GM19452 (cell line): ENCODE results near the gene NDUFS8.

Experiments
- ATAC-seq: cut with Tn5 transposase; IDR thresholded peaks from one replicate; pipeline ENCODE4 v1.9.1; 2021; ENCODE audit not compliant: unreplicated experiment

Gene NDUFS8

DNA sequence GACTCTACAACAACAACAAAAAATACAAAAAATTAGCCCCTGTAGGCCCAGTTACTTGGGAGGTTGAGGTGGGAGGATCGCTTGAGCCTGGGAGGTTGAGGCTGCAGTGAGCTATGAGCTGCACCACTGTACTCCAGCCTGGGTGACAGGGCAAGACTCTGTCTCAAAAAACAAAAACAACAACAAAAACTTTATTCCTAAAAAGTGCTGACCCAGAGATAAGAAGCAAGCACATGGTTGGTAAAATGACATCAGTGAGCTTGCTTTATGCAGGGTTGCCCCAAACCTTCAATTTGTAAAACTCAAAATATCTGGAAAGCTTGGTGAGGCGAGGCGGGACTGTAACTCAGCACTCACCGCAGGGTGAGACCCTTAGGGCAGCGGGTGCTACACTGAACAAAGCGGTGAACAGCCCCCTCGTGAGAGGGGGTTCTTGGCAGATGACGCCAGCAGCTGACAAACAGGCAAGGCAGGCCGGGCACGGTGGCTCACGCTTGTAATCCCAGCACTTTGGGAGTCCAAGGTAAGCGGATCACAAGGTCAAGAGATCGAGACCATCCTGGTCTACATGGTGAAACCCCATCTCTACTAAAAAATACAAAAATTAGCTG lies 4.9 kb downstream of the NDUFS8 start:
- ATAC-seq = no peak

DNA sequence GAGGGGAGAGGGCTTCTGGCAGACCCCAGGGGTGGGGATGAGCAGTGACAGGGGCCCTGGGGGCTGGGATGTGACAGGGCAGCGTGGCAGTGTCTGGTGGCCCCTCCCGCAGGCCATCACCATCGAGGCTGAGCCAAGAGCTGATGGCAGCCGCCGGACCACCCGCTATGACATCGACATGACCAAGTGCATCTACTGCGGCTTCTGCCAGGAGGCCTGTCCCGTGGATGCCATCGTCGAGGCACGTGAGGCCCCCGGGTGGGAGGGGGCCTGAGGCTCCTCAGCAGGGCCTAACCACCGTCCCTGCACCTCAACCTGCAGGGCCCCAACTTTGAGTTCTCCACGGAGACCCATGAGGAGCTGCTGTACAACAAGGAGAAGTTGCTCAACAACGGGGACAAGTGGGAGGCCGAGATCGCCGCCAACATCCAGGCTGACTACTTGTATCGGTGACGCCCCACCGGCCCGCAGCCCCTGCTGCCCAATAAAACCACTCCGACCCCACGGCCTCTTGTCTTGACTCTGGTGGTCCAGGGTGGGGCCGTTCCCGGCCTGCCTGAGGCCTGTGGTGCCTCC lies 5.7 kb downstream of the NDUFS8 start:
- no peak for ATAC-seq

DNA sequence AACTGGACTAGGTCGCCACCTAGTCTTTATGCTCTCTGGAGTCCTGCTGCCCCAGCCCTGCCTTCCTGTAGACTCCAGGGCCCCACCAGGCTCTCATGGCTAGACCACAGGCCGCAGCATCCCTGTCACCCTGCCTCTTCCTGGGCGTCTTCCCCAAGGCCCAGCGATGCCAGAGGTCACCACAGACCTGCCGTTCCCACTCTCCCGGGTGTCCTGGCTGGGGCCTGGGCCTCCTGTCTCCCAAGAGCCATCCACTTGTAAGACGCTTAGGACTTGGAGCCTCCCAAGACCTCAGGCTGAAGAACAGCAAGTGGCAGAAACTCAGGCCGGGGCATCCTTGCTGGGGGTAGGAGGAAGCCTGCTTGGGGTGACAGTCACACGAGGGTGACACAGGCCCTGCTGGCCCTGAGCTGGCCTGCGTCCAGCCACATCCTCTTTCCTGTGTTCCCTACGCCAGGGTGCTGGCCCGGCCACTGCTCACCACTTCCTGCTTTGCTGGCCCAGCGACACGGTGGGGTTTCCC lies 6.3 kb downstream of the NDUFS8 start:
- ATAC-seq = no peak

DNA sequence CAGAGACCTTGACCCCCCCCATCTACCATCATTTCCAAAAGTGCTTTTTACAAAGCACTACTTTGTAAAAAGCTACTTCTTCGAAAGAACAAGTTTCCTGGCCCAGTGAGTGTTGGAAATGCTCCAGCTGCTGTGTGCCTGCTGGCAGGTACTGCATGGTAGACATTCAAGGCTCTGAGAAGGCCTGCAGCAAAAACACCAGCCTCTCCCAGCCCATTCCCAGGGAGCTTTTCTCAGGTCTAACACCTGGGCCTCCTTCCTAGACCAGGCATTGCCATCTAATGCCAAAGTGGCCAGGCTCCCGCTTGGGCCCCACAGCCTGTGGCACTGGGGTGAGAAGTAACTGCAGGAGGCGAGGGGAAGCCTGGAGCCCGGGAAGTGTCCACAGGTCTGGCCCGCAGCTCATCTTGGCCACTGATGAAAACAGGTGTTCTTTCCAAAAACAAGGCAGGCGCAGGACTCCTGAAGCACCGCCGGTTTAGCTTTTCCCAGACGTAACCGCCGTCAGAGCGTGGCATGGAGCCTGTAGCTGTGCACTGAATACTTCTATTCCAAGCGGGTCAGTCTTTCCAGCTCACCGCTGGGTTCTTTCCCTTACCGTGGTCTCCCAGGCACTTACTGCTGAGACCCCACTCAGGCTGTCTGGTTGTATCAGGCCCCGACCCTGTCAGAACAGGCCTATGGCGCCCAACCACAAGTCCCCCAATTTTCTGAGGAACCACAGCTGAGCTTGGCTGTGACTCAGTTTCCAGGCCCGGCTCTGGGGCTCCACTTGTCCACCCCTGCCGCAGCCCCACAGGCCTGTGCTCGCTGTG lies 7.1 kb downstream of the NDUFS8 start:
- ATAC-seq = no peak

DNA sequence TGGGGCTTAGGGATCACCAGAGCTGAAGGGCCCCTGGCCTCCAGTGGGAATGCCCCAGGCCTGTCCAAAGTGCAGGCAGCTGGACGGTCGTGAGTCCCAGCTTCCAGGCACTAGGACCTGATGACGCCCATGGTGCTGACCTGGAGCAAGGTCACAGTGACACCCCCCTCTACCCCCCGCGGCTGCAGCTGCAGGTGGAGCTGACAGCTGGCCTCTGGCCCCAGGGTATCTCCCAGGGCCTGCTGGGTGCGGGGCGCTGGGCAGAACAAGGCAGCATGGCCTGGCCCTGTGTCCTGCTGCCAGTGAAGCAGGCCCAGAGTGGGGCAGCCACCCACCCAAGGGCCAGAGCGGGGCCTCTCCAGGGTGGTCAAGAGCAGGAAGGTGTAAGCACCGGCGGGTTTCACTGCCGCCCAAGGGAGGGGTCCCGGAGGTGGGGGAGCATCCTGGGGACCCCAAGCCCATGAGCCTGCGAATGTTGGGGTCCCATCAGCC lies 7.8 kb downstream of the NDUFS8 start:
- ATAC-seq = no peak

DNA sequence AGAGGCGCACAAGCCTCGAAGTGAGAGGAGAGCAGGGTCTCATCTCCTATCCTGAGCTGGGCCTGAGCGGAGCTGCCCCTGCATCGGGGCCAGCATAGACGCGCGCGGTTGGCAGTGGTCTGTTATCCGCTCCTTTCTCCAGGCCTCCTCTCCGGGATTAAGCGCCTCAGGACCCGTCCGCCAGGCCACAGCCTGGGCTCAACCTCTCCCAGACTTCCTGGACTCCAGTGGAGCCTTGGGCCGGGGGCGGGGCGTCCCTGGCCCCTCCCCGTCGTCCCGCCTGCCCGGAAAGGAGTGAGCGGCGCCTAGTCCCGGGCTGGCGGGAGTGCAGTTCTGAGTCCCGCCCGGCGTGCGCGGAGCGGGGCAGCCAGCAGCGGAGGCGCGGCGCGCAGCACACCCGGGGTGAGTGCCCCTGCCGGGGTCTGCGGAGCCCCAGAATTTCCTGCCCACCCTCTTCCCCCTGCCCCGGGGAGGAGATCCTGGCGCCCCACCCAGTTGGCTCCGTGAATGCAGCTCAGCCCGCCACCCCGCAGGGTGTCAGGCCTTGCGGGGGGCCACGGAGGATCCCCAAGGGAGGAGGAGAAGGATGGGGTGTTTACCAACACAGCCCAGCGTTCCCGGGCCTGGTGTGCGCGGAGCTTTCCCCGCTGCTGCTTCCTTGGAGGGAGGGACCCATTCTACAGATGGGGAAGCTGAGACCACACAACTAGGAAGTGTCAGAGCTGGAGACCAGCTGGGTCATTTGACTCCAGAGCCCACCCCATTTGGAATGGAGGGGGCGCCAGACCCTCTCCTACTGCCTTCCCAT lies 8.4 kb downstream of the NDUFS8 start, which contains the start of gene TCIRG1:
TSS of gene TCIRG1 (plus strand) at position 308 of the 808 bp plus-strand sequence. CDS start 2,247 bp downstream, outside the sequence.
- ATAC-seq = no peak

DNA sequence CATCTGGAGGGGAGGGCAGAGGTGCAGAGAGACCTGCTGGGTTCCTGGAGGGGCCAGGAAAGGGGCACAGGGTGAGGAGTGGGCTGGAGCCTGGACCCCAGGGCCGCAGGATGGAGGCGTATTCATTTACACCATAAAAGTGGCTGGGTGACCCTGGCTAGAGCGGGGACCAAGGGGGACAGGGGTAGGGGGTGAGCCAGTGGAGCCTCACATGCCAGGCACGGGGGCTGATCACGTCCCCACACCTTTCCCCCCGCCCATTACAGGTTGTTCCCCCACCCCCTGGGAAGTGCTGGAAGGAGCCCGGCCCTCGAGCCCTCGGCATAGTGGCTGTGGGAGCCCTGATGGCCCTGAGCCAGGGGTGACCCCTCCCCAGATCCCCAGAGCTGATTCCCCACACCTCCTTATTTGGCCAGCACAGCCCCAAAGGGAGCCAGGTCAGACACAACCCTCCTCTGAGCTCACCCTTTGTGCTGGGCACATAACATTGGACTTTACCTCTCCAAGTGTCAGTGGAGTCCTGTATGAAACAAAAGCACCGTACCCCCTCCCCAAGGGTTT lies 9.1 kb downstream of the NDUFS8 start:
- ATAC-seq = no peak

DNA sequence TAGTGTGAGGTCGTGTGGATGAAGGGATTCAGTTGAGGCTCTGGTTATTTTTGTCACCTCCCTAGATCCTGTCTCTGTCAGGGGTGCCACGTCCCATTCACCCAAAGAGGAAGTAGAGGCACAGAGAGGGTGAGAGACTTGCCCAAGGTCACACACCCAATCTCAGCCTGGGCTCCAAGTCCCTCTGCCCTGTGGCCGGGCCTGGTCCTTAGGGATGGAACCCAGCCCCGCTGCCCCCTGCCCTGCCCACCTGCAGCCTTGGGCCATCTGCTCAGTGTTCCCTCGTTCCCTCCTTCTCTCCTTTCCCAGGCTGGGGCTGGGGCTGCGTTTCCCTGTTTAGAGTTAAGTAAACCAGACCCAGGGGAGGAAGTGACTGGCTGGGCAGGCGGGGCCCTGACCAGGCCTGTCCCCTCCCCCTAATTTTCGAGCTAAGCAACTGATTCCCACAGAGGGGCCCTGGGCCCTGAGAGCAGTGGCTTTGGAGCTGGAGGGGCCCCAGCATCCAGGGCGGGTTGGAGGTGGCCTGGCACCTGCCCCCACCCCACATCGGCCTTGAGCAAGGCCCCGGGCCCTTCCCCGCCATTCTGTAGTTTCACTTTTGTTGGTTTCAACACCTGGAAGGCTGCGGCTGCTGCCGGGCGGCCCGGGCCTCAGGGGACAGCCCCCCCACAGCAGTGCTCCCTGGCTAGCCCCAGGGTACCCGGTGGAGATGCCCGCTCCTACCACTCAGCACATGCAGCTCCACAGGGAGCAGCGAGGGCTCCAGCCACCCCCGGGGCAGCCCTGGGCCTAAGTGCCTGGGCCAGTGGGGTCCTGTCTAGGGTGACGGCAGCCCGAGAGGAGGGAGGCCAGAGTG lies 9.8 kb downstream of the NDUFS8 start:
- ATAC-seq = peak; percentile 51

DNA sequence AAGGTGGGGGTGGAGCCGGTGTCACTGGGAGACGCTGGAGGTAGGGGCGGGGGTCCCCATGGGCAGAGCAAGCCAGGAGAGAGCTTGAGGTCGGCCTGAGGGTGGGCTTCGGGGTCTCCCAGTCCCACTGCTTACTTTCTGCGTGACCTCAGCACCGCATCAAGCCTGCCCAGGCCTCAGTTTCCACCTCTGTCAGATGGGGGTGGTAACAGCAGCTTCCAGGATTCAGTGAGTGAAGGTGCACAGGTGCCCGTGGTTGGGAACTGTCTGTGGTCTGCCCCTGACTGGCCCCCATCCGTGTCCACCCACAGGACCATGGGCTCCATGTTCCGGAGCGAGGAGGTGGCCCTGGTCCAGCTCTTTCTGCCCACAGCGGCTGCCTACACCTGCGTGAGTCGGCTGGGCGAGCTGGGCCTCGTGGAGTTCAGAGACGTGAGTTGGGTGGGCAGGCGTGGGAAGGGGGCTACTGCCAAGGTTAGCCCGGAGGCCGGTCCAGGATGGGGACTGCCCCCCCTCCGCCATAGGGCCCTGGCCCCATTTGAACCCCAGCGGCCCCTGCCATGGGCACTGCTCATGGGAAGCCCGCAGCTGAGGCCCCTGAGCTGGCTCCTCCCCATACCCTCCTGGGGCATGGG lies 10.6 kb downstream of the NDUFS8 start:
- no peak for ATAC-seq

DNA sequence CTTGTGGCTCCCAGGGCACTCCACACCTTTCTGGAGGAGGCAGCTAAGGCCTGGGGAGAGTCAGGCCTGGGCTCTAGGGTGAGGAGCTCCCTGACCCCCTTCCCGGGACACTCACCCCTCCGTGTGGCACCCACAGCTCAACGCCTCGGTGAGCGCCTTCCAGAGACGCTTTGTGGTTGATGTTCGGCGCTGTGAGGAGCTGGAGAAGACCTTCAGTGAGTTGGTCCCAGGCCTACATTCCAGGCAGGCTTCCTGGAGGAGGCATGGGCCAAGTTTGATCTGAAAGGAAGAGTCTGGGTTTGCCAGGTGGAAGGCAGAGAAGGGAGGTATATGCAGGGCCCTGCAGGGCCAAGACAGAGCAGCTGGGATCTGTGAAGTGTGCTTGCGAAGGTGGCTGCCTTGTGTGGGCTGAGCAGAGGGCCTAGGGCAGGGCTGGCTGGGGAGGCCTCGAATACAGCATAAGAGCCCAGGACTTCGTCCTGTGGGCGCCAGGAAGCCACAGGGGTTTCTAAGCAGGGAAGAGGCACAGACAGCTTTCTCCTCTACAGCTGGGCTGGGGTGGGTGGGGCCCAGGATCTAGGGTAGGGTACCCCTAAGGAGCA lies 11.2 kb downstream of the NDUFS8 start:
- ATAC-seq = no peak

DNA sequence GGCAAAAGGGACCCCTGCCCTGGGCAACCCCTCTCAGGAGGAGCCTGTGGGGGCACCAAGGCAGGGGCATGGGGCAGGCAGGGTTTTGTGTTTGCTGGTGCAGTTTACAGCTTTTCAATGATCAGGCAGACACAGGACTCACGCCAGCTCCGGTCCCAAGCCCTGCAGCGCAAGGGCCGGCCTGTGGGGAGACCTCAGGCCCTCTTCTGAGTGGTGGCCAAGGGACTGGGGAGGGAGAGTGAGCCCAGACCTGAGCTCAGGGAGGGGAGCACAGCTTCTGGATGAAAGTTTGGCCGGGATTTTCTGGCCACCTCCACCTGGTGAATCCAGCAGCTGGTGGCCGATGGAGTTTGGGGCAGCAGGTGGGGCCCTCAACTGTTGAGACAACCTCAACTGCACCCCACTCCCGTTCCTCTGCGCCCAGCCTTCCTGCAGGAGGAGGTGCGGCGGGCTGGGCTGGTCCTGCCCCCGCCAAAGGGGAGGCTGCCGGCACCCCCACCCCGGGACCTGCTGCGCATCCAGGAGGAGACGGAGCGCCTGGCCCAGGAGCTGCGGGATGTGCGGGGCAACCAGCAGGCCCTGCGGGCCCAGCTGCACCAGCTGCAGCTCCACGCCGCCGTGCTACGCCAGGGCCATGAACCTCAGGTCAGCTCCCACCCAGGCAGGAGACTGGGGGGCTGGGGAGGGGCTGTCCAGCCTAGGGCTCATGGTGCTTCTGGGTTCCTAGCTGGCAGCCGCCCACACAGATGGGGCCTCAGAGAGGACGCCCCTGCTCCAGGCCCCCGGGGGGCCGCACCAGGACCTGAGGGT lies 11.9 kb downstream of the NDUFS8 start:
- ATAC-seq = no peak

DNA sequence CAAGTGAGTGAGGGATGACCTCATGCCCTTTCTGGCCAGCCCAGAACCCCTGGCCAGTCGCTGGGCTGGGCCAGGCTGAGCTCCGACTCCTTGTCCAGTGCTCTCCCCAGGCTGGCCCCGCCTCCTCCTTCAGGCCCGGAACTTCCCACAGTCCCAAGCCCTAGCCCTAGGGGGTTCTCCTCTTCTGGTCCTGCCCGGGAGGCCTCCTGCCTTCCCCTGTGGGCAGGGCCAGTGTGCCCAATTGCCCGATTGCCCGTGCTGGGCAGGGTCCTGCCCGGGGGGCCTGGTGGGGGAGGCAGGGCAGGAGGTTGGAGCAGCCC lies 12.5 kb downstream of the NDUFS8 start:
- ATAC-seq = no peak

DNA sequence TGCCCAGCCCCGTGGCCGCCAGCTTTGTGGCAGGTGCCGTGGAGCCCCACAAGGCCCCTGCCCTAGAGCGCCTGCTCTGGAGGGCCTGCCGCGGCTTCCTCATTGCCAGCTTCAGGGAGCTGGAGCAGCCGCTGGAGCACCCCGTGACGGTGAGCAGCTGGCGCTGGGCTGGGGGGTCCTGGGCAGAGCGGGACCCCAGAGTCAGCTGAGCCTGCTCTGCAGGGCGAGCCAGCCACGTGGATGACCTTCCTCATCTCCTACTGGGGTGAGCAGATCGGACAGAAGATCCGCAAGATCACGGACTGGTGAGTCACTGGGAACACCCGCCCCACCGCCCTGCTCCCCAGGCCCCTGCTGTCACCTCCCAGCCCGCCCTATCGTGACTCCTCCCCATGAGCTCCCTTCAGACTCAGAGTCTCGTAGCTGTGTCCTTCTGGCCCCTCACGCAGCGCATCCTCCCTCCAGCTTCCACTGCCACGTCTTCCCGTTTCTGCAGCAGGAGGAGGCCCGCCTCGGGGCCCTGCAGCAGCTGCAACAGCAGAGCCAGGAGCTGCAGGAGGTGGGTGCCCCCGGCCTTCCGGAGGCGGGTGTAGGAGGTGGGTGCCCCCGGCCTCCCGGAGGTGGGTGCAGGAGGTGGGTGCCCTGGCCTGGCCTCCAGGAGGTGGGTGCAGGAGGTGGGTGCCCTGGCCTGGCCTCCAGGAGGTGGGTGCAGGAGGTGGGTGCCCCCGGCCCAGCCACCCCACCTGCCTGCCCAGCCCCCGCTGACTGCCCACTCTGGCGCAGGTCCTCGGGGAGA lies 13.1 kb downstream of the NDUFS8 start:
- ATAC-seq = no peak

DNA sequence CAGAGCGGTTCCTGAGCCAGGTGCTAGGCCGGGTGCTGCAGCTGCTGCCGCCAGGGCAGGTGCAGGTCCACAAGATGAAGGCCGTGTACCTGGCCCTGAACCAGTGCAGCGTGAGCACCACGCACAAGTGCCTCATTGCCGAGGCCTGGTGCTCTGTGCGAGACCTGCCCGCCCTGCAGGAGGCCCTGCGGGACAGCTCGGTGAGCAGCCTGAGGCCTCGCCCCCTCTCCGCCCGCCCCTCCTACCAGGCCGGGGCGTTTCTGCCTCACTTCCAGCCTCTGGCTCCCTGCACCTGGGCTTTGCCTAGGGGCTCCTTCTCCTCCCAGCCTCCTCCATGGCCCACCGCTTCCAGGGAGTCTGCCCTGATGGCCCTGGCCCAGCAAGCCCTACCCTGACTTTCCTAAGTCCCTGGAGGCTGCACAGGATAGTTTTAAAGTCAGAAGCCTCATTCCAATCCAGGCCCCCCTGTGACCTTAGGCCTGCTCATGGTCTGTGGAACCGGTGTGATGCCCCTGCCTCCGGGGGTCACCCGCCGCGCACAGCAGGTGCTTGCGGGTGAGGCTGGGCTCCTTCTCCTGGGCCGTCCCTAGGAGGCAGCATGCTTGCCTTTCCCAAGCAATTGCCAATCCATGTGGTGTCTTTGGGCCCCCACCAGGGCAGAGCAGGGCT lies 13.8 kb downstream of the NDUFS8 start:
- ATAC-seq = no peak

DNA sequence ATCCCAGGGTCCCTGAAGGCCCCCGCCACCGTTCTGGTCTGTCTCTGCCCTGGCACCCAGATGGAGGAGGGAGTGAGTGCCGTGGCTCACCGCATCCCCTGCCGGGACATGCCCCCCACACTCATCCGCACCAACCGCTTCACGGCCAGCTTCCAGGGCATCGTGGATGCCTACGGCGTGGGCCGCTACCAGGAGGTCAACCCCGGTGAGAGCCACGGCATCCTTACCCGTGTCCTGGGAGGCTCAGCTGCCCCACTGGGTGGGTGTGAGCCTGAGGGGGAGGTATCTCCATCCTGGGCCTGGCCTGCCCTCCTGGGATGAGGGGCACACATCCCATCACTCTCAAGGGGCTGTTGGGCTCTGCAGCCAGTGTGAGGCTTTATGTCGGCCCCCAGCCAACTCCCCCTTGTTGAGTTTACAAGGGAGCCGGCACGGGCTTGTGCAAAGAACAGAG lies 14.4 kb downstream of the NDUFS8 start:
- no peak for ATAC-seq

DNA sequence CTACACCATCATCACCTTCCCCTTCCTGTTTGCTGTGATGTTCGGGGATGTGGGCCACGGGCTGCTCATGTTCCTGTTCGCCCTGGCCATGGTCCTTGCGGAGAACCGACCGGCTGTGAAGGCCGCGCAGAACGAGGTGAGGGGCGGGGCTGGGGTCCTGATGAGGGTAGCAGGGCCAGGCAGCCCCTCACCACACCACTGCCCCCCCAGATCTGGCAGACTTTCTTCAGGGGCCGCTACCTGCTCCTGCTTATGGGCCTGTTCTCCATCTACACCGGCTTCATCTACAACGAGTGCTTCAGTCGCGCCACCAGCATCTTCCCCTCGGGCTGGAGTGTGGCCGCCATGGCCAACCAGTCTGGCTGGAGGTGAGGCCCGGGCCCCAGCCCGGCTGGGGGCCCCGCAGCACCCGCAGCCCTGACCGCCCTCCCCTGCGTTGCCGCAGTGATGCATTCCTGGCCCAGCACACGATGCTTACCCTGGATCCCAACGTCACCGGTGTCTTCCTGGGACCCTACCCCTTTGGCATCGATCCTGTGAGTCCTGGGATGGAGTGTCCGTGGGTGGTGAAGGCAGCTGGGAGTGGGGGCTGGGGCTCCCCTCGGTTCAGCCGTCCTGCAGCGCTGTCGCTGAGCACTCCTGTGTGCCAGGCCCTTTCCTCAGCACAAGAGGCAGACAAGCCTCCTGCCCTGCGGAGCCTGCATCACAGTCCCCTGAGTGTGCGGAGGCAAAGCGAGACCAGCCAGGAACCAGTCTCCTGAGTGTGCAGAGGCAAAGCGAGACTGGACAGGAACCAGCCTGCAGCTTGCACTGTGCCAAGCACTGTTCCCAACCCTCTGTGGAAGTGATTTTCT lies 17.2 kb downstream of the NDUFS8 start:
- ATAC-seq = no peak
